H1 (cell line): ENCODE results near the gene AATK. TPM values are rescaled to one million over a fixed set of nuclear protein-coding genes. Genes with fewer than 3 reads are reported as not detected.

Experiments
- CTCF ChIA-PET: fragments of 300-600 bp; sonication (Branson Sonifier 250); formaldehyde crosslinking; loops from one replicate; lab custom pipeline; 2021; ENCODE audit not compliant: partially characterized antibody; lab: Charles Lee
- POLR2A ChIA-PET: fragments of 300-600 bp; sonication (Branson Sonifier 250); formaldehyde crosslinking; loops from one replicate; lab custom pipeline; 2021; ENCODE audit warnings: inconsistent platforms; ENCODE audit not compliant: partially characterized antibody; lab: Charles Lee
- DNase-seq, 2 experiments: peaks; one replicate each; pipeline versions ENCODE4 v3.0.0 to v3.0.0-alpha.2; 2010 to 2022; ENCODE audit warnings: low spot score in 2 of 2, low read depth in 1 of 2, mixed read lengths in 1 of 2
- FAIRE-seq: peaks from 2 replicates; lab custom pipeline; 2011; peaks lifted over from hg19 to GRCh38; lab: Jason Lieb, UNC
- H2AFZ ChIP-seq: 2 replicates; pipeline ENCODE4 v1.8.1; 2012; ENCODE audit warnings: low read length, inconsistent platforms
- H2AK5ac ChIP-seq: 2 replicates; pipeline ENCODE4 v1.6.1; 2013; ENCODE audit warnings: low read depth, low read length
- H2BK120ac ChIP-seq: replicated peaks from 2 replicates; pipeline ENCODE3; 2013; ENCODE audit warnings: low read depth, low read length, inconsistent platforms
- H2BK12ac ChIP-seq: 2 replicates; pipeline ENCODE4 v1.6.1; 2013; ENCODE audit warnings: low read depth, low read length
- H2BK15ac ChIP-seq: 2 replicates; pipeline ENCODE4 v1.6.1; 2013; ENCODE audit warnings: low read length
- H2BK20ac ChIP-seq: 2 replicates; pipeline ENCODE4 v1.6.1; 2013; ENCODE audit warnings: low read length
- H2BK5ac ChIP-seq: 2 replicates; pipeline ENCODE4 v1.6.1; 2013; ENCODE audit warnings: low read depth, low read length
- H3K14ac ChIP-seq: 2 replicates; pipeline ENCODE4 v1.6.1; 2013; ENCODE audit warnings: inconsistent platforms; ENCODE audit not compliant: insufficient read length
- H3K18ac ChIP-seq: 2 replicates; pipeline ENCODE4 v1.6.1; 2013; ENCODE audit warnings: low read length; ENCODE audit errors: extremely low read depth
- H3K23ac ChIP-seq: 2 replicates; pipeline ENCODE4 v1.6.1; 2013; ENCODE audit warnings: inconsistent platforms; ENCODE audit not compliant: insufficient read length
- H3K23me2 ChIP-seq: 2 replicates; pipeline ENCODE4 v1.6.1; 2013; ENCODE audit warnings: low read depth, low read length
- H3K27ac ChIP-seq: 2 replicates; pipeline ENCODE4 v1.6.1; 2011; ENCODE audit warnings: low read depth, low read length, inconsistent platforms
- H3K27me3 ChIP-seq, 4 experiments: replicated peaks in 1 of 4; 1 replicate in 1 of 4; 2 replicates in 3 of 4; pipeline versions ENCODE4 v1.6.1 to v1.8.1; 2011 to 2013; ENCODE audit warnings: low read length in 3 of 4, mild to moderate bottlenecking in 3 of 4, inconsistent platforms in 2 of 4, mixed read lengths in 2 of 4, moderate library complexity in 1 of 4; ENCODE audit not compliant: control insufficient read depth in 3 of 4, insufficient read depth in 3 of 4; ENCODE audit errors: extremely low read depth in 1 of 4
- H3K36me3 ChIP-seq, 4 experiments: 2 replicates each; pipeline versions ENCODE4 v1.6.1 to v1.8.1; 2011 to 2013; ENCODE audit warnings: mild to moderate bottlenecking in 4 of 4, low read length in 3 of 4, moderate library complexity in 2 of 4, control low read depth in 1 of 4, inconsistent platforms in 1 of 4; ENCODE audit not compliant: insufficient read depth in 4 of 4, control insufficient read depth in 2 of 4
- H3K4ac ChIP-seq: replicated peaks from 2 replicates; pipeline ENCODE3; 2013; ENCODE audit warnings: low read length, low read depth, mixed read lengths, inconsistent platforms; ENCODE audit not compliant: insufficient read length
- H3K4me1 ChIP-seq, 4 experiments: replicated peaks in 1 of 4; 1 replicate in 1 of 4; 2 replicates in 3 of 4; pipeline versions ENCODE4 v1.6.1 to v1.8.1; 2011 to 2013; ENCODE audit warnings: low read length in 3 of 4, inconsistent platforms in 2 of 4, mixed read lengths in 1 of 4; ENCODE audit not compliant: insufficient read depth in 4 of 4, control insufficient read depth in 3 of 4
- H3K4me2 ChIP-seq, 2 experiments: 2 replicates each; pipeline versions ENCODE4 v1.6.1 to v1.8.1; 2011 to 2013; ENCODE audit warnings: low read depth in 2 of 2, low read length in 2 of 2, control low read depth in 1 of 2, inconsistent platforms in 1 of 2, mild to moderate bottlenecking in 1 of 2; ENCODE audit not compliant: insufficient read depth in 1 of 2
- H3K4me3 ChIP-seq, 4 experiments: fragments of 200-600, 300-600 bp in 1 of 4; sonication (generic), shearing (Covaris generic), sonication (Bioruptor Twin) in 1 of 4; 2 replicates each; pipeline versions ENCODE4 v1.5.1 to v1.8.1; 2011 to 2016; ENCODE audit warnings: low read length in 4 of 4, low read depth in 3 of 4, control low read depth in 2 of 4, inconsistent platforms in 2 of 4, mild to moderate bottlenecking in 2 of 4, mixed read lengths in 1 of 4, moderate library complexity in 1 of 4; ENCODE audit not compliant: insufficient read depth in 2 of 4; ENCODE audit errors: extremely low read depth in 1 of 4
- H3K56ac ChIP-seq: replicated peaks from 2 replicates; pipeline ENCODE3; 2013; ENCODE audit warnings: low read depth, mild to moderate bottlenecking, mixed read lengths, low read length, inconsistent platforms; ENCODE audit not compliant: insufficient read length
- H3K79me1 ChIP-seq: 2 replicates; pipeline ENCODE4 v1.6.1; 2013; ENCODE audit warnings: low read depth, low read length, control low read depth
- H3K79me2 ChIP-seq, 2 experiments: 2 replicates each; pipeline versions ENCODE4 v1.6.1 to v1.8.1; 2012 to 2013; ENCODE audit warnings: low read length in 2 of 2, mild to moderate bottlenecking in 2 of 2, inconsistent platforms in 1 of 2; ENCODE audit not compliant: insufficient read depth in 2 of 2, control insufficient read depth in 1 of 2
- H3K9ac ChIP-seq, 4 experiments: replicated peaks in 1 of 4; 1 replicate in 1 of 4; 2 replicates in 3 of 4; pipeline versions ENCODE4 v1.6.1 to v1.8.1; 2011 to 2013; ENCODE audit warnings: low read depth in 3 of 4, low read length in 3 of 4, control low read depth in 2 of 4, mild to moderate bottlenecking in 2 of 4, moderate library complexity in 2 of 4, inconsistent platforms in 1 of 4; ENCODE audit errors: extremely low read depth in 1 of 4
- H3K9me3 ChIP-seq, 2 experiments: 2 replicates each; pipeline versions ENCODE4 v1.6.1 to v1.8.1; 2012 to 2013; ENCODE audit warnings: mild to moderate bottlenecking in 2 of 2, moderate library complexity in 2 of 2, control low read depth in 1 of 2, inconsistent platforms in 1 of 2, low read depth in 1 of 2, low read length in 1 of 2, mixed read lengths in 1 of 2; ENCODE audit not compliant: insufficient read depth in 2 of 2
- H4K20me1 ChIP-seq, 2 experiments: replicated peaks in 1 of 2; 2 replicates each; pipeline versions ENCODE3 to v1.8.1; 2011 to 2013; ENCODE audit warnings: inconsistent platforms in 2 of 2, low read length in 2 of 2, mild to moderate bottlenecking in 1 of 2; ENCODE audit not compliant: insufficient read depth in 2 of 2, control insufficient read depth in 1 of 2
- H4K5ac ChIP-seq: 2 replicates; pipeline ENCODE4 v1.6.1; 2013; ENCODE audit warnings: low read length, low read depth, mixed read lengths, inconsistent platforms; ENCODE audit not compliant: insufficient read length
- H4K8ac ChIP-seq: 2 replicates; pipeline ENCODE4 v1.8.0; 2013; ENCODE audit warnings: mild to moderate bottlenecking, moderate library complexity, low read length, inconsistent platforms; ENCODE audit not compliant: insufficient read depth; ENCODE audit errors: extremely low read depth
- H4K91ac ChIP-seq: replicated peaks from 2 replicates; pipeline ENCODE3; 2013; ENCODE audit warnings: low read length, mixed read lengths, inconsistent platforms; ENCODE audit not compliant: insufficient read length
- EP300 ChIP-seq, 2 experiments: IDR thresholded peaks; 1 replicate in 1 of 2; 2 replicates in 1 of 2; pipeline ENCODE4 v1.6.1; 2011 to 2012; ENCODE audit warnings: low read depth in 2 of 2, low read length in 2 of 2, mild to moderate bottlenecking in 2 of 2, borderline replicate concordance in 1 of 2, inconsistent platforms in 1 of 2, moderate library complexity in 1 of 2
- POU5F1 ChIP-seq: IDR thresholded peaks from 2 replicates; pipeline ENCODE4 v1.6.1; 2011; ENCODE audit warnings: low read depth, mild to moderate bottlenecking, low read length, moderate library complexity
- TBP ChIP-seq: IDR thresholded peaks from 2 replicates; pipeline ENCODE4 v1.6.1; 2011; ENCODE audit warnings: low read depth, low read length, improper control_type of control experiment
- WGBS, 2 experiments: shearing (Covaris generic) in 1 of 2; methylation state at CpG; one replicate each; pipeline versions ENCODE4 v1.1.6 to v1.1.7; 2013 to 2015; ENCODE audit warnings: low lambda C conversion rate in 2 of 2, mixed read lengths in 2 of 2, inconsistent platforms in 1 of 2, low coverage in 1 of 2, missing lambda C conversion rate in 1 of 2; ENCODE audit not compliant: insufficient replicate concordance in 2 of 2, insufficient coverage in 1 of 2, insufficient read length in 1 of 2; ENCODE audit errors: extremely low coverage in 1 of 2, missing lambda C conversion rate in 1 of 2; 5-methylcytosine and 5-hydroxymethylcytosine counted together
- polyA plus RNA-seq, 7 experiments: library from polyadenylated mRNA; depleted of rRNA in 3 of 7; stranded (reverse) in 5 of 7; unstranded in 2 of 7; fragments of >200 nt in 5 of 7; fragments of 200-250 nt in 2 of 7; gene quantifications; 1 replicate in 5 of 7; 2 replicates in 1 of 7; 4 replicates in 1 of 7; pipeline versions ENCODE4 v1.2.1 to v1.2.3, GENCODE V29; 2011 to 2013; ENCODE audit warnings: missing spikeins in 2 of 7, mixed read lengths in 2 of 7
- total RNA-seq: library from RNA; stranded (reverse); fragmentation: NEBNext Ultra II Directional; extraction: Animal tissue kit (Norgen Biotek cat#: 25700); gene quantifications from 2 replicates; pipeline ENCODE4 v1.2.1, GENCODE V29; 2021

Gene AATK
- total and polyA plus RNA-seq, 2 of the 8 experiments (the other 6 are each of a cell fraction or from before 2014, with no cell fraction given): 1.7 to 3.5 TPM

DNA sequence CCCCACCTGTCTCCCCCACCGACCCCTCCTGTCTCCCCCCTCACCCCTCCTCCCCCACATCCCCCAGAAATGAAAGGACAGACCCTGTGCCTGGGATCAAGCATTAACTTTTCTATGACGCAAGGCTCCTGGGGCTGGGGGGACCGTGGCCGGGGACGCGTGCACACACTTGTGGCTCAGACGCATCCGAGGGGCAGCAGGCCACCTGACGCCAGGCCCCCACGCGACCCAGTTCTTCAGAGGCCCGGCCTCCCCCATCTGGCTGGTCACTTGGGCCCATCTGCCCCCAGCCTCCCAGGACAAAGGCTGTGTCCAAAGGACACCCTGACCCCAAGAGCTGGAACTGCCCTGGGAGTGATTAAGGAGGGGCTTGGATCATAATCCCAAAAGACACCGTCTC, 14.7 kb downstream of the AATK start:
- 93% methylated on average over 12 of the region's 13 CpGs; no CpG with 5 or more reads in 1 of the 2 experiments for WGBS, 2 experiments
- Histone ChIP-seq H3K36me3 (no peaks in the 10 kb centered on the region), H3K79me2 (no peaks in the 10 kb centered on the region), H2AFZ (no peak overlapping the region), H3K14ac (no peak overlapping the region), H3K27me3 (no peaks in the 10 kb centered on the region), H4K5ac (no peak overlapping the region), H2BK5ac (no peak overlapping the region), H3K9ac (no peak overlapping the region), H3K18ac (no peak overlapping the region), H2BK12ac (no peak overlapping the region), H3K4me3 (no peak overlapping the region), H3K23me2 (no peaks in the 10 kb centered on the region), H2AK5ac (no peak overlapping the region), H3K4me1 (no peaks in the 10 kb centered on the region; a peak in 1 of 7 replicates), H4K8ac (no peak overlapping the region), H2BK15ac (no peak overlapping the region), H3K79me1 (no peaks in the 10 kb centered on the region), H2BK120ac (no peak overlapping the region), H2BK20ac (no peak overlapping the region), H3K4me2 (no peak overlapping the region), H3K9me3 (no peaks in the 10 kb centered on the region), H4K91ac (no peak overlapping the region), H4K20me1 (no peaks in the 10 kb centered on the region), H3K23ac (no peak overlapping the region), H3K27ac (no peak overlapping the region), H3K4ac (no peak overlapping the region), H3K56ac (no peak overlapping the region)
- TF ChIP-seq EP300 (IDR thresholded peaks at IDR 0.05; ENCODE audit: borderline replicate concordance in 1 of 2, low read depth in 2 of 2, low read length in 2 of 2) (no peak), POU5F1 (no peak), TBP (no peak)
- no peak for DNase-seq
- ChIA-PET CTCF (interaction anchor here (4.3 kb wide), 1 partner anchor 9 kb away, joined by 21 read pairs; no protein-coding TSS in a partner anchor), POLR2A (no interaction called here)
- FAIRE-seq: no peak
